OCI-LY1 (cell line): ENCODE results near the gene CBLC.

Experiments
- EZH2 ChIP-seq: fragments of 200-600 bp; sonication (generic), shearing (Covaris generic); IDR thresholded peaks from 2 replicates; pipeline ENCODE4 v1.8.0; 2017; ENCODE audit warnings: borderline replicate concordance, mixed run types, mild to moderate bottlenecking, antibody characterized with exemption, low read length, moderate library complexity, mixed read lengths
- TF ChIP-seq, protein P1 (sequence below): fragments of 200-600 bp; sonication (generic), shearing (Covaris generic); IDR thresholded peaks from 2 replicates; pipeline ENCODE4 v1.5.1; 2017; ENCODE audit warnings: mild to moderate bottlenecking, antibody characterized with exemption, low read length, moderate library complexity, mixed read lengths

DNA sequence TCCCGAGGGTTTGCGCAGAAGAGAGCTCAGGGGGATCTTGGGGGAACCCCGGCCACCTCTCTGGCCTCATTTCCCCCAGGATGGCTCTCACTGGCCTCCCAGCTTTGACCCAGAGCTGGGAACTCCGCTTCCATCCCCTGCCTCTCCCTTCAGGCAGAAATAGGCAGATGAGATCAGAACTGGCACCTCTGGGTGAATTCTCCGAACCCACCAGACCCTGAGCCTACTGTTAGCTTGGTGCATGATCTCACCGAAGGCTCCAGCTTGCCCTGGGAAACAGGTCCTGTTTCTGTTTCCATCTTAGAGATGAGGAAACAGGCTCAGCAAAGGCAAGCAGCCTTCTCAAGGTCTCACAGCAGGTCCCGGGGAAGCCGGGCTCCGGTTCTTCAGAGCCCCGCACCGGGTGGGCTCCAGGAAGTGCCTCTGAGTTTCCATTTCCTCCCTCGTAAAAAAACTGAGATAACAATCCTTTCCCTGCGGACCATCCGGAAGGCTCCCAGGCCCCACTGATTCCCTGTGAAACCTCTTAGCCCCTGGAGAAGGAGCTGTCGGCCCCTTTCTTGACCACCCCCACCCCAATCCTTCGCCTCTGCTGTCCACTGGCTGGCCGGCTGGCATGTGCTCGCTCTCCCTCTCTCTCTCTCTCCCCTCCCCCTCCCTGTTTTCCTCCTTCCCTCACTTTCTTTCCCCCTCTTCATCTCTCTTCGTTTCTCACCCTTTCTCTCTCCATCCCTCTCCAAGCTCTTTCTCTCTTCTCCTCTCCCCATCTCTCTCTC is 70.5 kb downstream of the CBLC start:
- TF ChIP-seq, protein P1, sequence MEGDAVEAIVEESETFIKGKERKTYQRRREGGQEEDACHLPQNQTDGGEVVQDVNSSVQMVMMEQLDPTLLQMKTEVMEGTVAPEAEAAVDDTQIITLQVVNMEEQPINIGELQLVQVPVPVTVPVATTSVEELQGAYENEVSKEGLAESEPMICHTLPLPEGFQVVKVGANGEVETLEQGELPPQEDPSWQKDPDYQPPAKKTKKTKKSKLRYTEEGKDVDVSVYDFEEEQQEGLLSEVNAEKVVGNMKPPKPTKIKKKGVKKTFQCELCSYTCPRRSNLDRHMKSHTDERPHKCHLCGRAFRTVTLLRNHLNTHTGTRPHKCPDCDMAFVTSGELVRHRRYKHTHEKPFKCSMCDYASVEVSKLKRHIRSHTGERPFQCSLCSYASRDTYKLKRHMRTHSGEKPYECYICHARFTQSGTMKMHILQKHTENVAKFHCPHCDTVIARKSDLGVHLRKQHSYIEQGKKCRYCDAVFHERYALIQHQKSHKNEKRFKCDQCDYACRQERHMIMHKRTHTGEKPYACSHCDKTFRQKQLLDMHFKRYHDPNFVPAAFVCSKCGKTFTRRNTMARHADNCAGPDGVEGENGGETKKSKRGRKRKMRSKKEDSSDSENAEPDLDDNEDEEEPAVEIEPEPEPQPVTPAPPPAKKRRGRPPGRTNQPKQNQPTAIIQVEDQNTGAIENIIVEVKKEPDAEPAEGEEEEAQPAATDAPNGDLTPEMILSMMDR: no peak
- TF ChIP-seq EZH2: no peak
